ENCODE data around the gene SVIL. TPM values are rescaled to one million over a fixed set of nuclear protein-coding genes. Genes with fewer than 3 reads are reported as not detected.

Gene SVIL
- total RNA-seq, 1 donor from 2014 or later: 258 TPM

DNA sequence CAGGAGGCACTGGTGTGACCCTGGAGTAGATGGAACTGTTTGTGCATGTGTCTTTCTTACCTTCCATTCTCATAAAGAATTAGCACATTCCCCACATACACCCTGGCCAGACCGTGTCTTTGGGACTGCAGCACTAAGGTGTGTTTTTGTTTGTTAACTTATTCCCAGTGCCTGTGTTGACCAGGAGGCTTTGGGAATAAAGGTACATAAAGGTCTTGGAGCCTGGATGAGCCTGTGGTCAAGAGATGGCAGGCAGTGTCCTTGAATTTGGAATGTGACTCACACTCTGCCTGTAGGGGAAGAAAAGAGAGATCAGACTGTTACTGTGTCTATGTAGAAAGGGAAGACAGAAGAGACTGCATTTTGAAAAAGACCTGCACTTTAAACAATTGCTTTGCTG lies 208.4 kb downstream of the SVIL start:
- H3K4me1 Mint-ChIP-seq (ENCODE audit: unreplicated experiment): no peaks in the 10 kb centered on the region
- H3K27ac Mint-ChIP-seq (ENCODE audit: unreplicated experiment): no peak overlapping the region
- TF ChIP-seq, protein P1, sequence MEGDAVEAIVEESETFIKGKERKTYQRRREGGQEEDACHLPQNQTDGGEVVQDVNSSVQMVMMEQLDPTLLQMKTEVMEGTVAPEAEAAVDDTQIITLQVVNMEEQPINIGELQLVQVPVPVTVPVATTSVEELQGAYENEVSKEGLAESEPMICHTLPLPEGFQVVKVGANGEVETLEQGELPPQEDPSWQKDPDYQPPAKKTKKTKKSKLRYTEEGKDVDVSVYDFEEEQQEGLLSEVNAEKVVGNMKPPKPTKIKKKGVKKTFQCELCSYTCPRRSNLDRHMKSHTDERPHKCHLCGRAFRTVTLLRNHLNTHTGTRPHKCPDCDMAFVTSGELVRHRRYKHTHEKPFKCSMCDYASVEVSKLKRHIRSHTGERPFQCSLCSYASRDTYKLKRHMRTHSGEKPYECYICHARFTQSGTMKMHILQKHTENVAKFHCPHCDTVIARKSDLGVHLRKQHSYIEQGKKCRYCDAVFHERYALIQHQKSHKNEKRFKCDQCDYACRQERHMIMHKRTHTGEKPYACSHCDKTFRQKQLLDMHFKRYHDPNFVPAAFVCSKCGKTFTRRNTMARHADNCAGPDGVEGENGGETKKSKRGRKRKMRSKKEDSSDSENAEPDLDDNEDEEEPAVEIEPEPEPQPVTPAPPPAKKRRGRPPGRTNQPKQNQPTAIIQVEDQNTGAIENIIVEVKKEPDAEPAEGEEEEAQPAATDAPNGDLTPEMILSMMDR (IDR thresholded peaks at IDR 0.05): no peak
- H3K9me3 Mint-ChIP-seq (ENCODE audit: unreplicated experiment): no peaks in the 10 kb centered on the region
- no peak for DNase-seq (ENCODE audit: extremely low spot score, unreplicated experiment)
- peaks cover 41% of the 10 kb centered on the region for H3K27me3 Mint-ChIP-seq (ENCODE audit: unreplicated experiment)
- H3K36me3 Mint-ChIP-seq (ENCODE audit: unreplicated experiment): no peaks in the 10 kb centered on the region
- H3K4me3 Mint-ChIP-seq (ENCODE audit: unreplicated experiment): no peak overlapping the region

DNA sequence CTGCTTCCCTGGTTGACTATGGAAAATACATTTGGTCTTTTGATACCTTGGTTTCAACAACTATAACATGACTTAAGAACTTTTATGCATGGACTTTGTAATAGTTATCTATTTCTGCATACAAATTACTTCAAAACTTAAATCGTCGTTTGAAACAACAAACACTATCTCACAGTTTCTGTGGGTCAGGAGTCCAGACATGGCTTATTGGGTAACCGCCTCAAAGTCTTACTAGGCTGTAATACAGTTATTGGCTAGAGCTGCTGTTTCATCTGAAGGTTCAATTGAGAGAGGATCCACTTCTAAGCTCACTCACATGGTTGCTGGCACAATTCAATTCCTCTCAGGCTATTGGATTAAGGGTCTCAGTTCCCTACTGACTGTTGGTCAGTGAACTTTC lies 210.8 kb downstream of the SVIL start:
- H3K4me3 Mint-ChIP-seq (ENCODE audit: unreplicated experiment): no peak overlapping the region
- H3K27me3 Mint-ChIP-seq (ENCODE audit: unreplicated experiment): peaks cover 48% of the 10 kb centered on the region
- H3K4me1 Mint-ChIP-seq (ENCODE audit: unreplicated experiment): no peaks in the 10 kb centered on the region
- H3K9me3 Mint-ChIP-seq (ENCODE audit: unreplicated experiment): no peaks in the 10 kb centered on the region
- TF ChIP-seq, protein P1 (IDR thresholded peaks at IDR 0.05): no peak
- no peak overlapping the region for H3K27ac Mint-ChIP-seq (ENCODE audit: unreplicated experiment)
- no peaks in the 10 kb centered on the region for H3K36me3 Mint-ChIP-seq (ENCODE audit: unreplicated experiment)
- no peak for DNase-seq (ENCODE audit: extremely low spot score, unreplicated experiment)

DNA sequence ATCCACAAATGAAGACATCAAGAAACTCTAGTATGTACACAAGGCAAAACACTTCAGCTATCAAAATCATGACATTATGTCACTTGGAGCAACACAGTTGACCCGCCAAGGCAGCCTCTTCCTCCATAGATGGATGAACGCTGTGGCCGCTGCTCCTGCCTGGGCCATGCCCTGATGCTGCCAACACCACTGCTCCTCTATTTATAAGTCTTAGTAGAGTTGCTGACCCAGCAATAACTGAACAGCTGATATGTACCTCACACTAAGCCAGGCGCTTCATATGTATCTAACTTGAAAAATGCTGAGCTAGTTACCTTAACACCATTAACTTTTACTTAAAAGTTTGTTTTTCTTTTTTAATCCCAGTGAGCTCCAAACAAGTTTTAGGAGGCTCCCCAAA lies 214.0 kb downstream of the SVIL start:
- H3K27me3 Mint-ChIP-seq (ENCODE audit: unreplicated experiment): peaks cover 62% of the 10 kb centered on the region
- no peaks in the 10 kb centered on the region for H3K9me3 Mint-ChIP-seq (ENCODE audit: unreplicated experiment)
- no peak overlapping the region for H3K27ac Mint-ChIP-seq (ENCODE audit: unreplicated experiment)
- TF ChIP-seq, protein P1 (IDR thresholded peaks at IDR 0.05): no peak
- no peaks in the 10 kb centered on the region for H3K36me3 Mint-ChIP-seq (ENCODE audit: unreplicated experiment)
- DNase-seq (ENCODE audit: extremely low spot score, unreplicated experiment): no peak
- H3K4me1 Mint-ChIP-seq (ENCODE audit: unreplicated experiment): no peaks in the 10 kb centered on the region
- no peak overlapping the region for H3K4me3 Mint-ChIP-seq (ENCODE audit: unreplicated experiment)

DNA sequence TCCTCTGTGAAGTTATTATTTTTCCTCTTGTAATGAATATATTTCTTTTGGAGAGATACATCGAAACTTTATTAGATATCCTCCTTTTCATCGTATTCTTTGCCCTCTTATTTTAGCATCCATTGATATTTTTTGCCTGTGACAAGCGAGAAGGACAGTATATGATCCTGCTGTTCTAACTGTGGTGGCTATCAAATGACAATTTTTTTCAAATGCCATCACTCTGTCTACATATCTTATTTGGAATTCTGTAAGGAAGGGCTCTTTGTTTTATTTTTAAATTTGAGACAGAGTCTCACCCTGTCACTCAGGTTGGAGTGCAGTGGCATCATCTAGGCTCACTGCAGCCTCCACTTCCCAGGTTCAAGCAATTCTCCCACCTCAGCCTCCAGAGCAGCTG lies 217.4 kb downstream of the SVIL start:
- Mint-ChIP-seq H3K36me3 (ENCODE audit: unreplicated experiment) (no peaks in the 10 kb centered on the region), H3K4me3 (ENCODE audit: unreplicated experiment) (no peak overlapping the region), H3K9me3 (ENCODE audit: unreplicated experiment) (no peaks in the 10 kb centered on the region), H3K27me3 (ENCODE audit: unreplicated experiment) (peaks cover 60% of the 10 kb centered on the region), H3K4me1 (ENCODE audit: unreplicated experiment) (no peaks in the 10 kb centered on the region), H3K27ac (ENCODE audit: unreplicated experiment) (no peak overlapping the region)
- no peak for DNase-seq (ENCODE audit: extremely low spot score, unreplicated experiment)
- TF ChIP-seq, protein P1 (IDR thresholded peaks at IDR 0.05): no peak

DNA sequence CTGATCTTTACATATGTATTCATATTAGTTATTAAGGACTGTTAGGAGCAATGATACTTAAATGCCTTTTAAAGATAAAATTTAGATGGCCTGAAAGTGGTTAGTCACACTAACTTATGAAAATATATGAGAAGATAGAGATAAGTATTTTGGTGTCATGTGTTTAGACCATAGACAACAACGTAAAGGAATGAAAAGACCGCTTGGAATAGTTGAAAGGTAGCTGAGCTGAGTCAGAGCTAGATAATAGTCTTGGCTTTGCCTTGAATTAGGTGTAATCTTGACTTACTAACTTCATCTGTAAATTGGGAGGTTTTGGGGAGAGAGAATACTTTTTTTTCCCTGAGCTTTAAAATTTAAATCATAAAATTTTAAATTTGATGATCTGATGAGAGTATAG lies 218.9 kb downstream of the SVIL start:
- no peaks in the 10 kb centered on the region for H3K9me3 Mint-ChIP-seq (ENCODE audit: unreplicated experiment)
- H3K27me3 Mint-ChIP-seq (ENCODE audit: unreplicated experiment): peaks cover 46% of the 10 kb centered on the region
- H3K27ac Mint-ChIP-seq (ENCODE audit: unreplicated experiment): no peak overlapping the region
- TF ChIP-seq, protein P1 (IDR thresholded peaks at IDR 0.05): no peak
- no peak for DNase-seq (ENCODE audit: extremely low spot score, unreplicated experiment)
- H3K4me1 Mint-ChIP-seq (ENCODE audit: unreplicated experiment): no peaks in the 10 kb centered on the region
- H3K36me3 Mint-ChIP-seq (ENCODE audit: unreplicated experiment): no peaks in the 10 kb centered on the region
- H3K4me3 Mint-ChIP-seq (ENCODE audit: unreplicated experiment): no peak overlapping the region
